CD4-positive, CD25-positive, alpha-beta regulatory T cell (primary cell): Measurements from ENCODE around the gene PRKD1. TPM values are rescaled to one million over a fixed set of nuclear protein-coding genes. Genes with fewer than 3 reads are reported as not detected.

ENCODE experiments used
- ATAC-seq, 2 donors: fragments of 150-1000 bp; cut with Tn5 transposase; one replicate each; pipeline ENCODE4 v1.10.0; 2021; ENCODE audit warnings: low read depth in 2 of 2, moderate number of reproducible peaks in 2 of 2, moderate library complexity in 1 of 2
- DNase-seq, 3 donors: peaks; one replicate each; pipeline versions ENCODE4 v3.0.0 to v3.0.0-alpha.2; 2012 to 2022; ENCODE audit warnings: mixed read lengths in 1 of 3
- H3K27ac ChIP-seq: one replicate; pipeline ENCODE4 v1.7.0; 2013; ENCODE audit warnings: mild to moderate bottlenecking, low read length; ENCODE audit not compliant: insufficient read depth, poor library complexity, severe bottlenecking
- H3K27me3 ChIP-seq: one replicate; pipeline ENCODE4 v1.7.0; 2013; ENCODE audit warnings: low read length; ENCODE audit not compliant: control insufficient read depth, insufficient read depth
- H3K36me3 ChIP-seq: one replicate; pipeline ENCODE4 v1.7.0; 2013; ENCODE audit warnings: mild to moderate bottlenecking, low read length, moderate library complexity; ENCODE audit not compliant: control insufficient read depth, insufficient read depth
- H3K4me1 ChIP-seq: 2 replicates; pipeline ENCODE4 v1.7.0; 2013; ENCODE audit warnings: mild to moderate bottlenecking, low read length; ENCODE audit not compliant: insufficient read depth, control insufficient read depth, poor library complexity, severe bottlenecking
- H3K4me3 ChIP-seq: one replicate; pipeline ENCODE4 v1.7.0; 2013; ENCODE audit warnings: low read depth, mild to moderate bottlenecking, low read length, moderate library complexity
- H3K9me3 ChIP-seq, 2 experiments: 1 replicate in 1 of 2; 2 replicates in 1 of 2; pipeline ENCODE4 v1.7.0; 2013; ENCODE audit warnings: low read length in 2 of 2, mild to moderate bottlenecking in 1 of 2, moderate library complexity in 1 of 2; ENCODE audit not compliant: control insufficient read depth in 2 of 2
- H3K27ac Mint-ChIP-seq, 3 donors: one replicate each; pipeline ENCODE4 v1.8.0; 2020 to 2022; ENCODE audit warnings: mild to moderate bottlenecking in 3 of 3, mixed read lengths in 3 of 3, moderate library complexity in 2 of 3
- H3K27me3 Mint-ChIP-seq: one replicate; pipeline ENCODE4 v1.8.0; 2022; ENCODE audit warnings: mild to moderate bottlenecking, mixed read lengths
- H3K36me3 Mint-ChIP-seq: one replicate; pipeline ENCODE4 v1.8.0; 2020; ENCODE audit warnings: mixed read lengths
- H3K4me1 Mint-ChIP-seq, 4 donors: one replicate each; pipeline ENCODE4 v1.8.0; 2020 to 2022; ENCODE audit warnings: mixed read lengths in 4 of 4, mild to moderate bottlenecking in 1 of 4
- H3K4me3 Mint-ChIP-seq, 4 donors: one replicate each; pipeline ENCODE4 v1.8.0; 2020 to 2022; ENCODE audit warnings: mild to moderate bottlenecking in 4 of 4, mixed read lengths in 4 of 4, moderate library complexity in 3 of 4
- H3K9me3 Mint-ChIP-seq, 7 donors: one replicate each; pipeline ENCODE4 v1.8.0; 2020 to 2022; ENCODE audit warnings: mixed read lengths in 7 of 7, mild to moderate bottlenecking in 3 of 7, moderate library complexity in 2 of 7
- polyA plus RNA-seq, 4 donors: library from polyadenylated mRNA; unstranded; fragments of 300-500 nt; fragmentation: Illumina TruSeq; gene quantifications; one replicate each; pipeline ENCODE4 v1.2.3, GENCODE V29; 2021
- total RNA-seq: library from RNA; stranded (reverse); gene quantifications from one replicate; pipeline ENCODE4 v1.2.3, GENCODE V29; 2022

Gene PRKD1
- total and polyA plus RNA-seq, 5 donors from 2014 or later, result not detected

DNA sequence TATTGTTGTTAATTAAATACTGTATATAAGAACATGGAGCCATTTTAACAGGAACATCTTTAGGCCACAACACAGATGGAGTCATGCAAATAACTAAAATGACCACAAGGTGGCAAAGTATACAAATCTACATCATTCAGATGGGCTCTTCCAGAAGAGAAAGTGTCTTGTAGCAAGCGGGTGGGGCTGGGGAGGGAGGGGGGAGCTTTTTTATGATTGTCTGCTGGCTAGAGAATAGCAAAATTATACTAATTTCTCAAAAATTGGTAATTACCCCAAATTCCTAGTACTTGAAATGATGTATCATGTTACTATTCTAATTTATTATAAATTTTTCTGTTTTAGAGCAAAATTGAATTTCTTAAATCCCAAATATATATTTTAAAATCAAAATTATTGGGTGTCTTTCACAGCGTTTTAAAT lies 378.7 kb downstream of the PRKD1 start:
- Mint-ChIP-seq H3K36me3 (no peaks in the 10 kb centered on the region), H3K4me3 (no peak overlapping the region), H3K27me3 (no peaks in the 10 kb centered on the region), H3K27ac (no peak overlapping the region), H3K4me1 (no peaks in the 10 kb centered on the region), H3K9me3 (peaks cover 0 to 5% (median 3%) of the 10 kb centered on the region in 7 donors)
- Histone ChIP-seq H3K4me1 (no peaks in the 10 kb centered on the region), H3K4me3 (no peak overlapping the region), H3K9me3 (no peaks in the 10 kb centered on the region), H3K27me3 (no peaks in the 10 kb centered on the region), H3K27ac (no peak overlapping the region), H3K36me3 (no peaks in the 10 kb centered on the region)
- no peak for ATAC-seq
- DNase-seq, result peak in 2 of 3 donors; percentile 2 to 16

DNA sequence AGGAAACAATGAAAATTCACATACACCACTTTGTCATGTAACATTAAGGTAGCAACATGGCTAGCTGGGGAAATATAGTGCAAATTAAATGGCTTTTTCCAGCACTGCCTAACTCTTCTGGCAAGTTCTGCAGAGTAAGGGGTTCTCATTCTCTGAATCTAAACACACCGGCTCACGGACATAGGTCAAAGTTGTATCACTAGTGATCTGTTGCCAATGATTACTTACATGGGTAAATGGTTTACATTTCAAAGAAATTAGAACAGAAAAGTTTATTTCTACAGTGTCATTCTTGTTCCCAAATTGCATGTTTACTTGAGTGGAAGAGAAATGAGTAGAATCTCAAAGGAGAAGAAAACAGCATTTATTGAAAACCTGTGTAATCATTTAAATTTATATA lies 381.9 kb downstream of the PRKD1 start:
- no peaks in the 10 kb centered on the region for H3K9me3 ChIP-seq
- no peak for DNase-seq
- no peak overlapping the region for H3K27ac ChIP-seq
- Mint-ChIP-seq H3K27me3 (no peaks in the 10 kb centered on the region), H3K27ac (no peak overlapping the region), H3K9me3 (peaks cover 0 to 4% (median 1%) of the 10 kb centered on the region in 7 donors), H3K4me1 (no peaks in the 10 kb centered on the region), H3K4me3 (no peak overlapping the region), H3K36me3 (no peaks in the 10 kb centered on the region)
- H3K4me3 ChIP-seq, result no peak overlapping the region
- ATAC-seq, result no peak
- no peaks in the 10 kb centered on the region for H3K27me3 ChIP-seq
- H3K36me3 ChIP-seq, result no peaks in the 10 kb centered on the region
- no peaks in the 10 kb centered on the region for H3K4me1 ChIP-seq

DNA sequence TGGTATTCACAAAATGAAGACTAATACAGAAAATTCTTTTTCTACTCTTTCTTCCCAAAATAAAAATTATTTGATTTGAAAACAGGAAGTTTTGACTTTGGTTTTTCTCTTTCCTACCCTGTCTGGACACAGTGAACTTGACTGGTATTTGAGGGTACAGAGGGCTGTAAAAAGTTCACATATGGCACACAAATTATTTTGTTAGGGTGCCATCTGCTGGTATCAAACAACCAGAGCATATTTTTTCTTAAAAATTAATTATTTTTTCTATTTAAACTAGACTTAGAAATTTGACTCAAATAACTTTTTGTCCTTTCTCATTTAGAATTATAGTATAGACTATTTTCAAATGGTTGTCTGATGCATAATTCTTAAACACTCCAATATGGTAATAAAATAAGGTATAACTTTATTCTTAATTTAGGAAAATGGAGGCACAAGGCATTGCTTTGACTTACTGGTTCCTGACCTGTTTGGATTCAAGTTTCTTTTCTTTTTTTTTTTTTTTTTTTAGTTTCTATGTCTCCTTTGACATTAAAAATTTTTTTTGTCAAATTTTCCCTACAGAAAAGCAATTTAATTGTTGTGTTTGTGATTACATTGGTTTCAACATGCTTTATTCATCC lies 390.6 kb downstream of the PRKD1 start:
- H3K27ac ChIP-seq, result no peak overlapping the region
- DNase-seq, result peak in 1 of 3 donors; percentile 0
- Mint-ChIP-seq H3K36me3 (no peaks in the 10 kb centered on the region), H3K9me3 (peaks cover 0 to 19% (median 4%) of the 10 kb centered on the region in 7 donors), H3K4me3 (no peak overlapping the region), H3K27me3 (no peaks in the 10 kb centered on the region), H3K4me1 (no peaks in the 10 kb centered on the region), H3K27ac (no peak overlapping the region)
- no peaks in the 10 kb centered on the region for H3K4me1 ChIP-seq
- no peak for ATAC-seq
- H3K9me3 ChIP-seq, result peaks cover 0 to 1% of the 10 kb centered on the region in 2 experiments
- no peaks in the 10 kb centered on the region for H3K27me3 ChIP-seq
- H3K4me3 ChIP-seq, result no peak overlapping the region
- no peaks in the 10 kb centered on the region for H3K36me3 ChIP-seq

DNA sequence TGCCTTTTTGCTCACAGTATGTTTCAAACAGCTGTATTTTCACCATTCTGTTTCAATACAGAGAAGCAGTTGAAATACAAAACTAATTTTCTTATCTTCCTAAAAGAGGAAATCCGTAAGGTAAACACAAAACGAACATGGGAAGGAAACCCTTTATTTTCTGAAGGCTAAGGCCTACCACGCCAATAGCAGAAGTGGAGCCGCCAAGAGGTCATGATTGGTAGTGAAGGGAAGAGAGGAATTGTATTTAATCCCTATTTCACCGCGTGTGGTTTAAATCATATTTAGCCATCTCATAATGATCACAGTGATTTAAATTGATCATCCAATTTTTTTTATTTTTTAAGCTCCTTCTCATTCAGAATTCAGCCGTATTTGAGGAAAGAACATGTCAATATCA lies 398.2 kb downstream of the PRKD1 start:
- Histone ChIP-seq H3K4me1 (no peaks in the 10 kb centered on the region), H3K36me3 (no peaks in the 10 kb centered on the region), H3K27me3 (no peaks in the 10 kb centered on the region), H3K9me3 (peaks cover 0 to 3% of the 10 kb centered on the region in 2 experiments), H3K4me3 (no peak overlapping the region), H3K27ac (no peak overlapping the region)
- Mint-ChIP-seq H3K36me3 (no peaks in the 10 kb centered on the region), H3K4me1 (no peaks in the 10 kb centered on the region), H3K4me3 (no peak overlapping the region), H3K9me3 (peaks cover 0 to 17% (median 10%) of the 10 kb centered on the region in 7 donors), H3K27ac (no peak overlapping the region), H3K27me3 (no peaks in the 10 kb centered on the region)
- ATAC-seq (no peak), DNase-seq (no peak)

DNA sequence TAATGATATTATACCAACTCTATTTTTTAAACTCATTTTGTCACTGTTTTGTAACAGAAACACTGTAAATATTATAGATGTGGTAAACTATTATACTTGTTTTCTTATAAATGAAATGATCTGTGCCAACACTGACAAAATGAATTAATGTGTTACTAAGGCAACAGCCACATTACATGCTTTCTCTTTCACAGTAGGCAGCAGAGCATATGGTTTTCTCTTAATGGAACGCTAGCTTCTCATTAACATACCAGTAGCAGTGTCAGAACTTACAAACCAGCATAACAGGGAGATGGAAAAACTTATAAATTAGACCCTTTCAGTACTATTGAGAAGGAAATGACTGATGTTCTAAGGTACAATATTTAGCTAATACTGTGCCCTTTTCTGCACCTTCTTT lies 398.8 kb downstream of the PRKD1 start:
- Histone ChIP-seq H3K36me3 (no peaks in the 10 kb centered on the region), H3K4me3 (no peak overlapping the region), H3K4me1 (no peaks in the 10 kb centered on the region), H3K27ac (no peak overlapping the region), H3K9me3 (peaks cover 0 to 3% of the 10 kb centered on the region in 2 experiments), H3K27me3 (no peaks in the 10 kb centered on the region)
- H3K4me3 Mint-ChIP-seq, result no peak overlapping the region
- peaks cover 0 to 15% (median 7%) of the 10 kb centered on the region in 7 donors for H3K9me3 Mint-ChIP-seq
- H3K27ac Mint-ChIP-seq, result no peak overlapping the region
- DNase-seq (no peak), ATAC-seq (no peak)
- no peaks in the 10 kb centered on the region for H3K4me1 Mint-ChIP-seq
- H3K27me3 Mint-ChIP-seq, result no peaks in the 10 kb centered on the region
- H3K36me3 Mint-ChIP-seq, result no peaks in the 10 kb centered on the region

DNA sequence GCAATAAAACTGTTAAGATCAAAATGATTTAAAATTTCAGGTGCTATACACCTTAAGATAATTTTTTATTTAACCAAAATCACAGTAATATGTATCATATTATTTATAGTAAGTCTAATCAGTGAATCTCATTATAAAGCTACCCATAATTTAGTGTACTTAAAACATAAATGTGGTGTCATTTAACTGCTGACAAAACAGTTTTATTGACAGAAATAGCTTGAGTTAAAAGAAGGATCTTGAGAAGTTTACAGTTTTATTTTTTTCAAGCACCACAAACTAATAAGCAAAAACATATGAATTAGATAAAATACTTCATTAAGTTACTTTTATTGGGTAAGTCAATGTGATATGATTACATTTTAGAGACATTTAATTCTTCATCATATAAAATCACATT lies 400.4 kb downstream of the PRKD1 start:
- Mint-ChIP-seq H3K36me3 (no peaks in the 10 kb centered on the region), H3K9me3 (peaks cover 0 to 14% (median 3%) of the 10 kb centered on the region in 7 donors), H3K27me3 (no peaks in the 10 kb centered on the region), H3K27ac (no peak overlapping the region), H3K4me3 (no peak overlapping the region), H3K4me1 (no peaks in the 10 kb centered on the region)
- H3K9me3 ChIP-seq, result peaks cover 0 to 3% of the 10 kb centered on the region in 2 experiments
- ATAC-seq, result no peak
- no peaks in the 10 kb centered on the region for H3K4me1 ChIP-seq
- no peak overlapping the region for H3K4me3 ChIP-seq
- H3K27me3 ChIP-seq, result no peaks in the 10 kb centered on the region
- H3K27ac ChIP-seq, result no peak overlapping the region
- no peaks in the 10 kb centered on the region for H3K36me3 ChIP-seq
- no peak for DNase-seq
